Measurements from ENCODE around the gene ZNF200. TPM values are rescaled to one million over a fixed set of nuclear protein-coding genes. Genes with fewer than 3 reads are reported as not detected.

Gene ZNF200
- total and polyA plus RNA-seq, 2 of the 13 experiments (the other 11 are each of a cell fraction or from before 2014, with no cell fraction given), result 3.5 to 16.5 TPM

DNA sequence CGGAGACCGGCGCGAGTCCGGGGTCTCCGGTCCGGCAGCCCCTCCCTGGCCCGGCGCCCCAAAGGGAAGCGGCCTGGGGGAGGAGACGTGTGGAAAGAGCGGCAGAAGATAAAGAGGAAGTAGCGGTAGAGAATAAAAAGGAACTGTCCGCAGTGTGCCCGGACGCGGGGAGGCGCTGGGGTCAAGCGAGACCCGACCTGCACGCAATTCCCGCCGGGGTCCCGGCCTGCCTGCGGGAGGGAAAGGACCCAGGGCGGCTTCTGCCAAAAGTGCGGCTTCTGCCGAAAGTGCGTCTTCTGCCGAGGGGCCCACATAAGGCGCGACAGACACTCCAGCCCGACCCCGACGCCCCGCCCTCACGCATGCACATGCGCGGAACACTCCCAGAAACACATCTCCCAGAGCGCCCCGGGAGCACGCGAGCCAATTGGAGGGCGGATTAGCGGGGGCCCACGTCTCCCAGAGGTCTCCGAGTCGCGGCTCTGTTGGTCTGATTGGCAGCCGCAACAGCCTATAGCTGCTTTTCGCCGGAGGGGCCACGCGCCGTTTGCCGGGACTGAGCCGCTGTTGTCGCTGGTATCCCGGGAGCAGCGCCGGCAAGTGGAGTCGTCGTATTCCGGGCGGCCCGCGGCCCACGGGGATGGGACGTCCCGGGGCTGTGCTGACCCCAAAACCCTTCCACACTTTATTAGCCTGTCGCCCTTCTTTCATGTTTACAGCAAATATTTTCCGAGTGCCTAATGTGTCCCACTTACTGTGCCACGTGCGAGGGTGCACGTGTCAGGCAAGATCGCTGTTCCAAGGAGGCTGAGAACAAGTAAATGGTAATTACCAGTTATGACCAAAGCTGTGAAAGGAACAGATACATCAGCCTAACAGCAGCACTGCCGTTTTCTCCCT, 29.4 kb upstream of the ZNF200 start (continued):
- no peak for TF ChIP-seq RERE (CRISPR knock-in tag; IDR thresholded peaks at IDR 0.05; ENCODE audit: low read depth)
- TF ChIP-seq MTF1 (CRISPR knock-in tag; IDR thresholded peaks at IDR 0.05), result peak; percentile 33; the same call in 1 of the 2 replicates
- TF ChIP-seq ZBTB38 (CRISPR knock-in tag; IDR thresholded peaks at IDR 0.05), result no peak
- TF ChIP-seq, protein P1, sequence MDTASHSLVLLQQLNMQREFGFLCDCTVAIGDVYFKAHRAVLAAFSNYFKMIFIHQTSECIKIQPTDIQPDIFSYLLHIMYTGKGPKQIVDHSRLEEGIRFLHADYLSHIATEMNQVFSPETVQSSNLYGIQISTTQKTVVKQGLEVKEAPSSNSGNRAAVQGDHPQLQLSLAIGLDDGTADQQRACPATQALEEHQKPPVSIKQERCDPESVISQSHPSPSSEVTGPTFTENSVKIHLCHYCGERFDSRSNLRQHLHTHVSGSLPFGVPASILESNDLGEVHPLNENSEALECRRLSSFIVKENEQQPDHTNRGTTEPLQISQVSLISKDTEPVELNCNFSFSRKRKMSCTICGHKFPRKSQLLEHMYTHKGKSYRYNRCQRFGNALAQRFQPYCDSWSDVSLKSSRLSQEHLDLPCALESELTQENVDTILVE (CRISPR knock-in tag; IDR thresholded peaks at IDR 0.05), result peak; percentile 59; the same call in 1 of the 2 replicates
- TF ChIP-seq PPARG (CRISPR knock-in tag; conservative IDR thresholded peaks at IDR 0.05), result no peak
- TF ChIP-seq SOX5 (CRISPR knock-in tag; IDR thresholded peaks at IDR 0.05; ENCODE audit: borderline replicate concordance), result no peak
- TF ChIP-seq, protein P2, sequence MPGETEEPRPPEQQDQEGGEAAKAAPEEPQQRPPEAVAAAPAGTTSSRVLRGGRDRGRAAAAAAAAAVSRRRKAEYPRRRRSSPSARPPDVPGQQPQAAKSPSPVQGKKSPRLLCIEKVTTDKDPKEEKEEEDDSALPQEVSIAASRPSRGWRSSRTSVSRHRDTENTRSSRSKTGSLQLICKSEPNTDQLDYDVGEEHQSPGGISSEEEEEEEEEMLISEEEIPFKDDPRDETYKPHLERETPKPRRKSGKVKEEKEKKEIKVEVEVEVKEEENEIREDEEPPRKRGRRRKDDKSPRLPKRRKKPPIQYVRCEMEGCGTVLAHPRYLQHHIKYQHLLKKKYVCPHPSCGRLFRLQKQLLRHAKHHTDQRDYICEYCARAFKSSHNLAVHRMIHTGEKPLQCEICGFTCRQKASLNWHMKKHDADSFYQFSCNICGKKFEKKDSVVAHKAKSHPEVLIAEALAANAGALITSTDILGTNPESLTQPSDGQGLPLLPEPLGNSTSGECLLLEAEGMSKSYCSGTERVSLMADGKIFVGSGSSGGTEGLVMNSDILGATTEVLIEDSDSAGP (CRISPR knock-in tag; IDR thresholded peaks at IDR 0.05; ENCODE audit: borderline replicate concordance), result peak; percentile 92; the same call in 1 of the 2 replicates
- no peak; the same call in 1 of the 2 replicates for TF ChIP-seq NKX3-1 (CRISPR knock-in tag; IDR thresholded peaks at IDR 0.05)
- peak; percentile 20; the same call in 1 of the 2 replicates for TF ChIP-seq KDM4B (CRISPR knock-in tag; IDR thresholded peaks at IDR 0.05)
- TF ChIP-seq POLR2AphosphoS5 (IDR thresholded peaks at IDR 0.05; ENCODE audit: low read depth, low read length), result peak; percentile 89
- TF ChIP-seq ZNF207 (IDR thresholded peaks at IDR 0.05; ENCODE audit: borderline replicate concordance), result no peak
- TF ChIP-seq SRY (CRISPR knock-in tag; IDR thresholded peaks at IDR 0.05), result peak; percentile 69; the same call in 1 of the 2 replicates
- peak; percentile 16; the same call in 1 of the 2 replicates for TF ChIP-seq ZBTB10 (CRISPR knock-in tag; IDR thresholded peaks at IDR 0.05; ENCODE audit: borderline replicate concordance)
- no peak for TF ChIP-seq ZSCAN25 (CRISPR knock-in tag; IDR thresholded peaks at IDR 0.05)
- TF ChIP-seq ZNF839 (CRISPR knock-in tag; IDR thresholded peaks at IDR 0.05; ENCODE audit: borderline replicate concordance), result no peak; the same call in 1 of the 2 replicates
- no peak for TF ChIP-seq NR2F1 (CRISPR knock-in tag; IDR thresholded peaks at IDR 0.05)
- TF ChIP-seq HCFC1 (IDR thresholded peaks at IDR 0.05; ENCODE audit: low read depth, low read length), result no peak
- TF ChIP-seq MYNN (CRISPR knock-in tag; IDR thresholded peaks at IDR 0.05; ENCODE audit: low read depth), result no peak

Measured in HepG2 (cell line).